Measurements from ENCODE around the gene LRRC3.

The LRRC3 gene

DNA sequence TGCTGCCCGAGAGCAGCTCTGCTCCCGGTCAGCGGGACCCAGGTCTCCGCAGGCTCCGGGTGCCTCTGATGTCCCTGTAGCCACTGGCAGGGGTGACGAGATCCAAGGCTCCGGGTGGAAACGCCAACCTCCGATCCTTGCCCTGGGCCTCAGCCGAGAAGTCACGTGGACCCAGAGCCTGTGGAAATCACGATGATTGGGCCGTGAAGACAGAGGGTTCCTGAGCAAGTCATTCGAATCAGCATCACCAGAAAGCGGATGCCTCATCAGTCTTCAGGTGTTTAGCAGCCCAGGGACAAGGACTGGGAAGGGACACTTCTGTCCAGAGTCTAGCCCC, 12.5 kb downstream of the LRRC3 start:
- TF ChIP-seq, protein P1, sequence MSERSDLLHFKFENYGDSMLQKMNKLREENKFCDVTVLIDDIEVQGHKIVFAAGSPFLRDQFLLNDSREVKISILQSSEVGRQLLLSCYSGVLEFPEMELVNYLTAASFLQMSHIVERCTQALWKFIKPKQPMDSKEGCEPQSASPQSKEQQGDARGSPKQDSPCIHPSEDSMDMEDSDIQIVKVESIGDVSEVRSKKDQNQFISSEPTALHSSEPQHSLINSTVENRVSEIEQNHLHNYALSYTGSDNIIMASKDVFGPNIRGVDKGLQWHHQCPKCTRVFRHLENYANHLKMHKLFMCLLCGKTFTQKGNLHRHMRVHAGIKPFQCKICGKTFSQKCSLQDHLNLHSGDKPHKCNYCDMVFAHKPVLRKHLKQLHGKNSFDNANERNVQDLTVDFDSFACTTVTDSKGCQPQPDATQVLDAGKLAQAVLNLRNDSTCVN (tag by site-specific recombination; optimal IDR thresholded peaks at IDR 0.05): no peak
- TF ChIP-seq, protein P2, sequence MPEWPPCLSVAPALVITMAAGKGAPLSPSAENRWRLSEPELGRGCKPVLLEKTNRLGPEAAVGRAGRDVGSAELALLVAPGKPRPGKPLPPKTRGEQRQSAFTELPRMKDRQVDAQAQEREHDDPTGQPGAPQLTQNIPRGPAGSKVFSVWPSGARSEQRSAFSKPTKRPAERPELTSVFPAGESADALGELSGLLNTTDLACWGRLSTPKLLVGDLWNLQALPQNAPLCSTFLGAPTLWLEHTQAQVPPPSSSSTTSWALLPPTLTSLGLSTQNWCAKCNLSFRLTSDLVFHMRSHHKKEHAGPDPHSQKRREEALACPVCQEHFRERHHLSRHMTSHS (tag by site-specific recombination; IDR thresholded peaks at IDR 0.05): no peak
- TF ChIP-seq GLIS1 (tag by site-specific recombination; IDR thresholded peaks at IDR 0.05): no peak
- no peak for TF ChIP-seq KLF1 (tag by site-specific recombination; IDR thresholded peaks at IDR 0.05)
- no peak for TF ChIP-seq ZNF121 (tag by site-specific recombination; IDR thresholded peaks at IDR 0.05)
- no peak for TF ChIP-seq ZNF341 (tag by site-specific recombination; IDR thresholded peaks at IDR 0.05; ENCODE audit: low read depth)
- no peak for TF ChIP-seq ZNF239 (tag by site-specific recombination; IDR thresholded peaks at IDR 0.05)
- TF ChIP-seq YY1 (tag by site-specific recombination; IDR thresholded peaks at IDR 0.05): no peak
- ChIA-PET CTCF (no interaction called here), POLR2A (no interaction called here)
- H3K27ac ChIP-seq (ENCODE audit: extremely low read depth, low read depth, low read length): no peak overlapping the region
- H3K9me3 ChIP-seq (ENCODE audit: control insufficient read depth, insufficient read depth, low read depth, low read length): no peaks in the 10 kb centered on the region
- H3K4me3 ChIP-seq (ENCODE audit: low read depth, low read length): no peak overlapping the region
- H3K4me1 ChIP-seq (ENCODE audit: control insufficient read depth, insufficient read depth, low read length): no peaks in the 10 kb centered on the region
- H3K36me3 ChIP-seq (ENCODE audit: control insufficient read depth in 2 of 2, insufficient read depth in 1 of 2, low read length in 2 of 2): no peaks in the 10 kb centered on the region

DNA sequence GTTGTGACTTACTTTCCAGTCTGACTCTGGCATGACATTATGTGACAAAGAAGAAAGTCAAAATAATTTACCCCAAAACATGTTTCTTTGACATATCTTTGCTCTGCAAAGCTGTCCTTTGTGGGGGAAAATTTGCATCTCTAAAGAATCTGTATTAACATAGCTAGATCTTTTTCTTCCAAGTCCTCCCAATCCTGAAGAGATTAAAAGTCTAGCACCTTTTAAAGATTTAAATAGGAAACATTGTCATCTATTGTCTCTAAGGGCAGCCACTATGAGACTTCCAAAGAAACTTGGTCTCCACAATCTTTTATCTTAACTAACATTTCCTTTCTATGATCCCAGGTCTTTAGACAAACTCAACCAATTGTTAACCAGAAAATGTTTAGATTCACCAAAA, 16.0 kb downstream of the LRRC3 start:
- no peaks in the 10 kb centered on the region for H3K36me3 ChIP-seq (ENCODE audit: control insufficient read depth in 2 of 2, insufficient read depth in 1 of 2, low read length in 2 of 2)
- POLR2A ChIA-PET: no interaction called here
- no peak overlapping the region for H3K4me3 ChIP-seq (ENCODE audit: low read depth, low read length)
- no peaks in the 10 kb centered on the region for H3K4me1 ChIP-seq (ENCODE audit: control insufficient read depth, insufficient read depth, low read length)
- no peaks in the 10 kb centered on the region for H3K9me3 ChIP-seq (ENCODE audit: control insufficient read depth, insufficient read depth, low read depth, low read length)
- no peak overlapping the region for H3K27ac ChIP-seq (ENCODE audit: extremely low read depth, low read depth, low read length)
- CTCF ChIA-PET: interaction anchor here (0.8 kb wide), 2 partner anchors 11 to 18 kb away, joined by 3 to 6 read pairs; no protein-coding TSS in a partner anchor
- TF ChIP-seq ZNF302 (tag by site-specific recombination; IDR thresholded peaks at IDR 0.05; ENCODE audit: low read depth) (no peak), ZNF112 (tag by site-specific recombination; IDR thresholded peaks at IDR 0.05) (no peak), ZNF660 (tag by site-specific recombination; IDR thresholded peaks at IDR 0.05) (no peak), ZNF585B (tag by site-specific recombination; IDR thresholded peaks at IDR 0.05) (no peak), ZBTB17 (tag by site-specific recombination; IDR thresholded peaks at IDR 0.05) (no peak), ZNF596 (tag by site-specific recombination; IDR thresholded peaks at IDR 0.05) (no peak), ZNF600 (tag by site-specific recombination; IDR thresholded peaks at IDR 0.05) (no peak), KLF16 (tag by site-specific recombination; IDR thresholded peaks at IDR 0.05) (no peak), ZNF2 (tag by site-specific recombination; IDR thresholded peaks at IDR 0.05) (no peak), ZNF707 (tag by site-specific recombination; IDR thresholded peaks at IDR 0.05) (no peak)
- TF ChIP-seq, protein P3, sequence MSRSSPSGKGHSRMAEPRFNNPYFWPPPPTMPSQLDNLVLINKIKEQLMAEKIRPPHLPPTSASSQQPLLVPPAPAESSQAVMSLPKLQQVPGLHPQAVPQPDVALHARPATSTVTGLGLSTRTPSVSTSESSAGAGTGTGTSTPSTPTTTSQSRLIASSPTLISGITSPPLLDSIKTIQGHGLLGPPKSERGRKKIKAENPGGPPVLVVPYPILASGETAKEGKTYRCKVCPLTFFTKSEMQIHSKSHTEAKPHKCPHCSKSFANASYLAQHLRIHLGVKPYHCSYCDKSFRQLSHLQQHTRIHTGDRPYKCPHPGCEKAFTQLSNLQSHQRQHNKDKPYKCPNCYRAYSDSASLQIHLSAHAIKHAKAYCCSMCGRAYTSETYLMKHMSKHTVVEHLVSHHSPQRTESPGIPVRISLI (tag by site-specific recombination; IDR thresholded peaks at IDR 0.05): no peak
- TF ChIP-seq, protein P4, sequence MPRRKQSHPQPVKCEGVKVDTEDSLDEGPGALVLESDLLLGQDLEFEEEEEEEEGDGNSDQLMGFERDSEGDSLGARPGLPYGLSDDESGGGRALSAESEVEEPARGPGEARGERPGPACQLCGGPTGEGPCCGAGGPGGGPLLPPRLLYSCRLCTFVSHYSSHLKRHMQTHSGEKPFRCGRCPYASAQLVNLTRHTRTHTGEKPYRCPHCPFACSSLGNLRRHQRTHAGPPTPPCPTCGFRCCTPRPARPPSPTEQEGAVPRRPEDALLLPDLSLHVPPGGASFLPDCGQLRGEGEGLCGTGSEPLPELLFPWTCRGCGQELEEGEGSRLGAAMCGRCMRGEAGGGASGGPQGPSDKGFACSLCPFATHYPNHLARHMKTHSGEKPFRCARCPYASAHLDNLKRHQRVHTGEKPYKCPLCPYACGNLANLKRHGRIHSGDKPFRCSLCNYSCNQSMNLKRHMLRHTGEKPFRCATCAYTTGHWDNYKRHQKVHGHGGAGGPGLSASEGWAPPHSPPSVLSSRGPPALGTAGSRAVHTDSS (tag by site-specific recombination; IDR thresholded peaks at IDR 0.05): no peak

DNA sequence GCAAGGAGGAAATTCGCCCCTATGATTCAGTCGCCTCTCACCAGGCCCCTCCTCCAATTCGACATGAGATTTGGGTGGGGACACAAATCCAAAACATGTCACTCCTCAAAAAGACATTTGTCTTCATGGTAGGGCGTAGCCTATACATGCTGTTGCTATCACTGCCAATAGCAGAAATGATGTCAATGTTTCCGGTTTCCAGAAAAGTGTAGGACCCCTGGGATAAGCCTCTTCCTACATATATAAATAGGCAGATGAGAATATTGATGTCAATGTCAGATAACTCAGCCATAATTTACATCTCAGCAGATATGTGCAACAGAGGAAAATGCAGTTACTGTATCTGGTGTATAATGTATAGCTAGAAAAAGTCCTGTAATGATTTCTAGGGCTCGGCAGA, 16.7 kb downstream of the LRRC3 start:
- Histone ChIP-seq H3K27ac (ENCODE audit: extremely low read depth, low read depth, low read length) (no peak overlapping the region), H3K36me3 (ENCODE audit: control insufficient read depth in 2 of 2, insufficient read depth in 1 of 2, low read length in 2 of 2) (no peaks in the 10 kb centered on the region), H3K4me1 (ENCODE audit: control insufficient read depth, insufficient read depth, low read length) (no peaks in the 10 kb centered on the region), H3K9me3 (ENCODE audit: control insufficient read depth, insufficient read depth, low read depth, low read length) (no peaks in the 10 kb centered on the region), H3K4me3 (ENCODE audit: low read depth, low read length) (no peak overlapping the region)
- TF ChIP-seq ZNF501 (tag by site-specific recombination; IDR thresholded peaks at IDR 0.05): no peak
- TF ChIP-seq ZNF350 (tag by site-specific recombination; IDR thresholded peaks at IDR 0.05): no peak
- TF ChIP-seq KLF1 (tag by site-specific recombination; IDR thresholded peaks at IDR 0.05): 0 out of 2 replicates have a peak, but pooled peaks have one; percentile 30
- CTCF ChIA-PET: interaction anchor here (1.4 kb wide), 1 partner anchor 12 kb away, joined by 7 read pairs; no protein-coding TSS in a partner anchor
- POLR2A ChIA-PET: no interaction called here

Measured in HEK293 (cell line).